ENCODE data around the gene PTPN21.

GRCh38 chr14:88559852-88560251 lies 5.0 kb upstream of the PTPN21 start:
- TF ChIP-seq CTCF (IDR thresholded peaks at IDR 0.05 in 8 of 11, conservative IDR thresholded peaks at IDR 0.05 in 3 of 11) (peak in 3 of 11 experiments; percentile 11 to 21 (median 20)), POLR2A (IDR thresholded peaks at IDR 0.05) (no peak), POLR2AphosphoS5 (IDR thresholded peaks at IDR 0.05) (no peak)
